ENCODE results near the gene SPATA1.
"Not testable (repeated sequence)": the region's sequence is repeated elsewhere in the genome, so short reads cannot be mapped to it uniquely, and the experiment has no call there.

Gene SPATA1

GRCh38 chr1:84510165-84510564 is 4.0 kb downstream of the SPATA1 start:
- DNase-seq, result no peak

GRCh38 chr1:84510668-84511067 is 4.5 kb downstream of the SPATA1 start:
- no peak for DNase-seq

- DNase-seq, result no peak
Measured at GRCh38 chr1:84524590-84524989, 18.4 kb downstream of the SPATA1 start.

GRCh38 chr1:84525779-84526178 is 19.6 kb downstream of the SPATA1 start:
- DNase-seq, result no peak

- no peak for DNase-seq
Measured at GRCh38 chr1:84538599-84538998, 32.4 kb downstream of the SPATA1 start.

- no peak for DNase-seq
Measured at GRCh38 chr1:84539972-84540371, 33.8 kb downstream of the SPATA1 start.

GRCh38 chr1:84540759-84541158 is 34.6 kb downstream of the SPATA1 start:
- no peak for DNase-seq

GRCh38 chr1:84541679-84542078 is 35.5 kb downstream of the SPATA1 start:
- DNase-seq, result no peak

GRCh38 chr1:84550826-84551225 is 44.6 kb downstream of the SPATA1 start:
- DNase-seq, result no peak

- no peak for DNase-seq
Measured at GRCh38 chr1:84569216-84569615, 63.0 kb downstream of the SPATA1 start.

GRCh38 chr1:84570436-84571149 is 64.4 kb downstream of the SPATA1 start:
- no peak for DNase-seq

GRCh38 chr1:84571150-84571535 is 65.0 kb downstream of the SPATA1 start:
- DNase-seq, result no peak

GRCh38 chr1:84573481-84573966 is 67.3 kb downstream of the SPATA1 start:
- no peak for DNase-seq

GRCh38 chr1:84573967-84574842 is 68.0 kb downstream of the SPATA1 start, which contains the start of gene CTBS:
TSS of gene CTBS (minus strand) at chr1:84574440. CDS start at chr1:84574415, 25 bp downstream.
- peak; percentile 91 for DNase-seq

GRCh38 chr1:84574936-84575335 is 68.8 kb downstream of the SPATA1 start:
- DNase-seq, result no peak

- no peak for DNase-seq
Measured at GRCh38 chr1:84581648-84582047, 75.5 kb downstream of the SPATA1 start.

GRCh38 chr1:84582802-84583587 is 76.8 kb downstream of the SPATA1 start:
- DNase-seq, result no peak

GRCh38 chr1:84583648-84584047 is 77.5 kb downstream of the SPATA1 start:
- no peak for DNase-seq

- DNase-seq, result no peak
Measured at GRCh38 chr1:84584126-84584525, 77.9 kb downstream of the SPATA1 start.

- DNase-seq, result no peak
Measured at GRCh38 chr1:84585803-84586202, 79.6 kb downstream of the SPATA1 start.

- DNase-seq, result no peak
Measured at GRCh38 chr1:84587099-84587498, 80.9 kb downstream of the SPATA1 start.

- DNase-seq, result not testable (repeated sequence)
Measured at GRCh38 chr1:84594959-84595358, 88.8 kb downstream of the SPATA1 start.

- no peak for DNase-seq
Measured at GRCh38 chr1:84597011-84597410, 90.8 kb downstream of the SPATA1 start.

Data from activated CD8-positive, alpha-beta memory T cell treated with anti-CD3 and anti-CD28 coated beads, Interleukin-2, amount 50 U/mL, for 48 hours (primary cell).